MM.1S (cell line): ENCODE measurements around the gene NUBP2.

Source experiments
- EZH2 ChIP-seq: fragments of 300-600 bp; sonication (generic); optimal IDR thresholded peaks from 2 replicates; pipeline ENCODE3; 2017; ENCODE audit warnings: low read depth, mild to moderate bottlenecking, antibody characterized with exemption, low read length, mixed read lengths
- TF ChIP-seq, protein P1 (sequence below): fragments of 300-600 bp; sonication (generic); IDR thresholded peaks from 2 replicates; pipeline ENCODE4 v1.5.1; 2016; ENCODE audit warnings: antibody characterized with exemption, low read length, mixed read lengths

GRCh38 chr16:1815461-1815860 lies 32.7 kb downstream of the NUBP2 start:
- TF ChIP-seq, protein P1, sequence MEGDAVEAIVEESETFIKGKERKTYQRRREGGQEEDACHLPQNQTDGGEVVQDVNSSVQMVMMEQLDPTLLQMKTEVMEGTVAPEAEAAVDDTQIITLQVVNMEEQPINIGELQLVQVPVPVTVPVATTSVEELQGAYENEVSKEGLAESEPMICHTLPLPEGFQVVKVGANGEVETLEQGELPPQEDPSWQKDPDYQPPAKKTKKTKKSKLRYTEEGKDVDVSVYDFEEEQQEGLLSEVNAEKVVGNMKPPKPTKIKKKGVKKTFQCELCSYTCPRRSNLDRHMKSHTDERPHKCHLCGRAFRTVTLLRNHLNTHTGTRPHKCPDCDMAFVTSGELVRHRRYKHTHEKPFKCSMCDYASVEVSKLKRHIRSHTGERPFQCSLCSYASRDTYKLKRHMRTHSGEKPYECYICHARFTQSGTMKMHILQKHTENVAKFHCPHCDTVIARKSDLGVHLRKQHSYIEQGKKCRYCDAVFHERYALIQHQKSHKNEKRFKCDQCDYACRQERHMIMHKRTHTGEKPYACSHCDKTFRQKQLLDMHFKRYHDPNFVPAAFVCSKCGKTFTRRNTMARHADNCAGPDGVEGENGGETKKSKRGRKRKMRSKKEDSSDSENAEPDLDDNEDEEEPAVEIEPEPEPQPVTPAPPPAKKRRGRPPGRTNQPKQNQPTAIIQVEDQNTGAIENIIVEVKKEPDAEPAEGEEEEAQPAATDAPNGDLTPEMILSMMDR = no peak
- TF ChIP-seq EZH2 = no peak
